HTR-8/SVneo (cell line): ENCODE results near the gene TNMD.
"Not testable (repeated sequence)": the region's sequence is repeated elsewhere in the genome, so short reads cannot be mapped to it uniquely, and the experiment has no call there.

Source experiments
- DNase-seq: peaks from one replicate; pipeline ENCODE4 v3.0.0; 2011; ENCODE audit warnings: low spot score, mixed read lengths; ENCODE audit not compliant: insufficient read length
- FAIRE-seq: peaks from 2 replicates; lab custom pipeline; 2011; peaks lifted over from hg19 to GRCh38; lab: Jason Lieb, UNC

The TNMD gene

GRCh38 chrX:100584611-100585010, at the start of gene TNMD:
TSS of gene TNMD (plus strand) at chrX:100584936. CDS start at chrX:100585019, 83 bp downstream.
- no peak for DNase-seq
- no peak for FAIRE-seq

- FAIRE-seq, DNase-seq: not testable (repeated sequence)
Measured at GRCh38 chrX:100565534-100565933, 19.2 kb upstream of the TNMD start.

- FAIRE-seq (no peak), DNase-seq (no peak)
Measured at GRCh38 chrX:100586747-100587146, 2.0 kb downstream of the TNMD start.

- DNase-seq (no peak), FAIRE-seq (no peak)
Measured at GRCh38 chrX:100587861-100588260, 3.1 kb downstream of the TNMD start.

- FAIRE-seq (no peak), DNase-seq (no peak)
Measured at GRCh38 chrX:100591256-100592051, 6.7 kb downstream of the TNMD start.

- FAIRE-seq (no peak), DNase-seq (no peak)
Measured at GRCh38 chrX:100593126-100593525, 8.4 kb downstream of the TNMD start.

- DNase-seq (no peak), FAIRE-seq (no peak)
Measured at GRCh38 chrX:100593581-100593980, 8.8 kb downstream of the TNMD start.

GRCh38 chrX:100596601-100597000, 11.9 kb downstream of the TNMD start:
- DNase-seq (no peak), FAIRE-seq (no peak)

- DNase-seq: no peak
- FAIRE-seq: no peak
Measured at GRCh38 chrX:100599456-100599855, 14.7 kb downstream of the TNMD start.

GRCh38 chrX:100600340-100600739, 15.6 kb downstream of the TNMD start:
- FAIRE-seq (no peak), DNase-seq (no peak)

- FAIRE-seq (no peak), DNase-seq (no peak)
Measured at GRCh38 chrX:100600758-100601157, 16.0 kb downstream of the TNMD start.

- DNase-seq: no peak
Measured at GRCh38 chrX:100606753-100607152, 22.0 kb downstream of the TNMD start.

GRCh38 chrX:100609591-100609990, 24.9 kb downstream of the TNMD start:
- DNase-seq: no peak
- FAIRE-seq: no peak

More at GRCh38 chrX:100606753-100607152, 22.0 kb downstream of the TNMD start:
- no peak for FAIRE-seq

- no peak for DNase-seq
- no peak for FAIRE-seq
Measured at GRCh38 chrX:100611951-100612350, 27.2 kb downstream of the TNMD start.

- no peak for FAIRE-seq
- no peak for DNase-seq
Measured at GRCh38 chrX:100615005-100615404, 30.3 kb downstream of the TNMD start.

GRCh38 chrX:100623001-100623400, 38.3 kb downstream of the TNMD start:
- DNase-seq (no peak), FAIRE-seq (no peak)

GRCh38 chrX:100625985-100626491, 41.3 kb downstream of the TNMD start:
- DNase-seq: no peak
- no peak for FAIRE-seq

GRCh38 chrX:100635040-100635439, 50.3 kb downstream of the TNMD start:
- DNase-seq: no peak
- FAIRE-seq: no peak

GRCh38 chrX:100635989-100636320, 51.2 kb downstream of the TNMD start:
- FAIRE-seq (no peak), DNase-seq (no peak)

- FAIRE-seq (no peak), DNase-seq (peak; percentile 55)
Measured at GRCh38 chrX:100636321-100636991, 51.7 kb downstream of the TNMD start, which contains the start of gene TSPAN6. TSS of gene TSPAN6 (minus strand) at chrX:100636806. CDS start at chrX:100636694, 112 bp downstream.

- DNase-seq: no peak
- FAIRE-seq: no peak
Measured at GRCh38 chrX:100642290-100642689, 57.6 kb downstream of the TNMD start.
